HCT116 (cell line): ENCODE measurements around the gene TFIP11. TPM values are rescaled to one million over a fixed set of nuclear protein-coding genes. Genes with fewer than 3 reads are reported as not detected.

Experiments
- ATAC-seq: fragments of 200-7000 bp; cut with Tn5 transposase; 2 replicates; pipeline ENCODE4 v1.9.1; 2020; ENCODE audit warnings: mild to moderate bottlenecking, moderate library complexity
- BruUV-seq: library from RNA; stranded (reverse); fragments of 400-500 nt; replicated peaks from 2 replicates; lab custom pipeline; 2021; lab: Mats Ljungman, UMichigan
- CTCF ChIA-PET: fragments of 300-600 bp; sonication (Branson Sonifier 250); formaldehyde crosslinking; loops from one replicate; lab custom pipeline; 2021; ENCODE audit warnings: antibody characterized with exemption; lab: Charles Lee
- POLR2A ChIA-PET: fragments of 300-600, 350-600 bp; sonication (Branson Sonifier 250); formaldehyde crosslinking; loops from one replicate; lab custom pipeline; 2021; ENCODE audit warnings: antibody characterized with exemption; lab: Charles Lee
- RAD21 ChIA-PET, 2 experiments: fragments of 300-600 bp; sonication (Branson Sonifier 250); formaldehyde crosslinking; loops; one replicate each; lab custom pipeline; 2023; ENCODE audit warnings: low total read pairs in 2 of 2; ENCODE audit not compliant: uncharacterized antibody in 2 of 2, unreplicated experiment in 2 of 2, low non-redundant PET in 1 of 2; lab: Charles Lee
- DNase-seq: peaks from one replicate; pipeline ENCODE4 v3.0.0-alpha.2; 2010; ENCODE audit warnings: low read depth, low spot score
- H2AFZ ChIP-seq: fragments of 200-600 bp; shearing (Covaris generic), sonication (generic); 2 replicates; pipeline ENCODE4 v1.6.1; 2017; ENCODE audit warnings: low read depth, mixed run types, mixed read lengths, antibody characterized with exemption, low read length; ENCODE audit not compliant: poor library complexity, severe bottlenecking
- H3K27ac ChIP-seq: 2 replicates; pipeline ENCODE4 v1.5.1; 2012; ENCODE audit warnings: low read depth, low read length
- H3K27me3 ChIP-seq: fragments of 200-600 bp; sonication (generic); 2 replicates; pipeline ENCODE4 v1.6.1; 2016; ENCODE audit warnings: mixed run types, low read length, mixed read lengths; ENCODE audit not compliant: insufficient read depth
- H3K36me3 ChIP-seq, 2 experiments: fragments of 200-500 bp in 1 of 2; fragments of 200-600 bp in 1 of 2; sonication (Bioruptor generic) in 1 of 2; sonication (generic) in 1 of 2; 2 replicates each; pipeline versions ENCODE4 v1.5.1 to v1.6.1; 2014 to 2016; ENCODE audit warnings: low read length in 2 of 2, inconsistent platforms in 1 of 2, mixed read lengths in 1 of 2, mixed run types in 1 of 2; ENCODE audit not compliant: insufficient read depth in 2 of 2, control insufficient read depth in 1 of 2
- H3K4me1 ChIP-seq, 2 experiments: fragments of 200-600 bp in 1 of 2; sonication (generic) in 1 of 2; 2 replicates each; pipeline versions ENCODE4 v1.5.1 to v1.6.1; 2012 to 2017; ENCODE audit warnings: low read length in 2 of 2, inconsistent platforms in 1 of 2, mild to moderate bottlenecking in 1 of 2, mixed read lengths in 1 of 2, mixed run types in 1 of 2, moderate library complexity in 1 of 2; ENCODE audit not compliant: insufficient read depth in 2 of 2, control insufficient read depth in 1 of 2
- H3K4me2 ChIP-seq: fragments of 200-600 bp; sonication (generic); 2 replicates; pipeline ENCODE4 v1.6.1; 2017; ENCODE audit warnings: mixed run types, low read length, mixed read lengths
- H3K4me3 ChIP-seq, 2 experiments: fragments of 200-600 bp in 1 of 2; sonication (generic) in 1 of 2; replicated peaks in 1 of 2; 2 replicates each; pipeline ENCODE4 v1.5.1; 2011 to 2016; ENCODE audit warnings: low read length in 2 of 2, control low read depth in 1 of 2, low read depth in 1 of 2, mild to moderate bottlenecking in 1 of 2, mixed read lengths in 1 of 2, mixed run types in 1 of 2
- H3K79me2 ChIP-seq: fragments of 200-600 bp; sonication (generic); 2 replicates; pipeline ENCODE4 v1.6.1; 2017; ENCODE audit warnings: mild to moderate bottlenecking, mixed run types, low read length, moderate library complexity, mixed read lengths; ENCODE audit not compliant: insufficient read depth
- H3K9ac ChIP-seq: fragments of 200-600 bp; sonication (generic); 2 replicates; pipeline ENCODE4 v1.6.1; 2016; ENCODE audit warnings: low read length, mixed read lengths
- H3K9me2 ChIP-seq: fragments of 200-600 bp; sonication (generic), shearing (Covaris generic); 2 replicates; pipeline ENCODE4 v1.6.1; 2017; ENCODE audit warnings: mixed run types, mild to moderate bottlenecking, moderate library complexity; ENCODE audit not compliant: insufficient read depth
- H3K9me3 ChIP-seq, 2 experiments: fragments of 200-500 bp in 1 of 2; fragments of 200-600 bp in 1 of 2; sonication (Bioruptor generic) in 1 of 2; sonication (generic) in 1 of 2; 2 replicates each; pipeline ENCODE4 v1.6.1; 2014 to 2017; ENCODE audit warnings: low read length in 2 of 2, mixed read lengths in 2 of 2, inconsistent platforms in 1 of 2, low read depth in 1 of 2, mild to moderate bottlenecking in 1 of 2, mixed run types in 1 of 2, moderate library complexity in 1 of 2; ENCODE audit not compliant: control insufficient read depth in 1 of 2, insufficient read depth in 1 of 2
- H4K20me1 ChIP-seq: fragments of 200-600 bp; sonication (generic), shearing (Covaris generic); 2 replicates; pipeline ENCODE4 v1.6.1; 2017; ENCODE audit warnings: mixed run types, mild to moderate bottlenecking, moderate library complexity; ENCODE audit not compliant: insufficient read depth
- CBX3 ChIP-seq: IDR thresholded peaks from 2 replicates; pipeline ENCODE4 v1.6.1; 2012; ENCODE audit warnings: low read depth
- CEBPB ChIP-seq: IDR thresholded peaks from 2 replicates; pipeline ENCODE4 v1.6.1; 2012; ENCODE audit warnings: low read depth
- EGR1 ChIP-seq: IDR thresholded peaks from 2 replicates; pipeline ENCODE4 v1.6.1; 2012; ENCODE audit warnings: low read depth
- ELF1 ChIP-seq: IDR thresholded peaks from 2 replicates; pipeline ENCODE4 v1.6.1; 2012; ENCODE audit warnings: low read depth, borderline replicate concordance
- EZH2 ChIP-seq: fragments of 200-600 bp; sonication (generic); IDR thresholded peaks from 2 replicates; pipeline ENCODE4 v1.6.1; 2017; ENCODE audit warnings: antibody characterized with exemption, mixed run types
- EZH2phosphoT487 ChIP-seq: fragments of 200-600 bp; IDR thresholded peaks from 2 replicates; pipeline ENCODE4 v1.6.1; 2018; ENCODE audit warnings: antibody characterized with exemption, borderline replicate concordance
- FOSL1 ChIP-seq: IDR thresholded peaks from 2 replicates; pipeline ENCODE4 v1.6.1; 2012; ENCODE audit warnings: low read depth
- JUND ChIP-seq: IDR thresholded peaks from 2 replicates; pipeline ENCODE4 v1.6.1; 2012
- POLR2A ChIP-seq: IDR thresholded peaks from 2 replicates; pipeline ENCODE4 v1.7.0; 2011; ENCODE audit warnings: borderline replicate concordance; ENCODE audit not compliant: insufficient read depth, insufficient read length; ENCODE audit errors: extremely low read depth
- REST ChIP-seq: IDR thresholded peaks from 2 replicates; pipeline ENCODE4 v1.6.1; 2012; ENCODE audit warnings: low read depth
- SP1 ChIP-seq: IDR thresholded peaks from 2 replicates; pipeline ENCODE4 v1.6.1; 2012; ENCODE audit warnings: low read depth
- TCF7L2 ChIP-seq: IDR thresholded peaks from 2 replicates; pipeline ENCODE4 v1.7.0; 2011; ENCODE audit warnings: borderline replicate concordance, inconsistent platforms; ENCODE audit not compliant: insufficient read depth, insufficient read length; ENCODE audit errors: extremely low read depth
- ZFX ChIP-seq: fragments of 450-650 bp; IDR thresholded peaks from 2 replicates; pipeline ENCODE4 v1.6.1; 2017
- ZNF274 ChIP-seq: fragments of 200-500 bp; sonication (Bioruptor generic); IDR thresholded peaks from 2 replicates; pipeline ENCODE4 v1.6.1; 2014; ENCODE audit warnings: mild to moderate bottlenecking, low read depth, low read length, inconsistent platforms
- intact Hi-C: fragments of 100-400 bp; cut with micrococcal nuclease; formaldehyde crosslinking; loops from 2 replicates; pipeline ENCODE4 v1.10.0; 2022
- total RNA-seq: library from RNA; stranded (reverse); gene quantifications from one replicate; pipeline ENCODE4 v1.2.1, GENCODE V29; 2021; ENCODE audit not compliant: unreplicated experiment

Gene TFIP11
- total RNA-seq, 1 experiment from 2014 or later, result 28.1 TPM

- TF ChIP-seq CEBPB, result no peak
- no peak for TF ChIP-seq ELF1
- no peak for TF ChIP-seq REST
- no peak for TF ChIP-seq FOSL1
- TF ChIP-seq ZNF274, result no peak
These were observed 52.1 kb downstream of the TFIP11 start (continued) for GRCh38 chr22:26460202-26460601.

- Histone ChIP-seq H3K4me2 (no peak overlapping the region), H3K4me1 (peaks cover 0 to 7% of the 10 kb centered on the region in 2 experiments; a peak in 3 of 4 replicates), H3K9me3 (no peaks in the 10 kb centered on the region), H3K27me3 (no peaks in the 10 kb centered on the region), H3K4me3 (no peak overlapping the region), H3K9ac (no peak overlapping the region), H3K9me2 (no peaks in the 10 kb centered on the region), H4K20me1 (peaks cover 4% of the 10 kb centered on the region; the same call in 1 of the 2 replicates), H2AFZ (no peak overlapping the region)
- DNase-seq, result no peak
- RAD21 ChIA-PET, result no interaction called here
- POLR2A ChIA-PET, result no interaction called here
- intact Hi-C loops, result no loop called here
- no peak for TF ChIP-seq JUND
- no peak for TF ChIP-seq ZNF274
- no peak for TF ChIP-seq CBX3
- no peak for TF ChIP-seq SP1
- TF ChIP-seq TCF7L2, result no peak
- TF ChIP-seq FOSL1, result no peak
- TF ChIP-seq EZH2, result no peak
- TF ChIP-seq POLR2A, result no peak
- TF ChIP-seq EZH2phosphoT487, result no peak
- no peak for TF ChIP-seq EGR1
- TF ChIP-seq ZFX, result no peak
- TF ChIP-seq, all 23 proteins: peak for 0
- BruUV-seq, result no TSS peak
- CTCF ChIA-PET, result no interaction called here
- ATAC-seq, result no peak
- Histone ChIP-seq H3K79me2 (peaks cover 14% of the 10 kb centered on the region), H3K36me3 (peaks cover 10% of the 10 kb centered on the region in 2 experiments; a peak in 3 of 4 replicates), H3K27ac (no peak overlapping the region)
These were observed 54.5 kb downstream of the TFIP11 start for GRCh38 chr22:26457661-26458272.
